ENCODE results near the gene RNF17. TPM values are rescaled to one million over a fixed set of nuclear protein-coding genes. Genes with fewer than 3 reads are reported as not detected.

The RNF17 gene
- total and polyA plus RNA-seq, 2 donors (not counting 3 experiments of a cell fraction or from before 2014, with no cell fraction given): 0.30 TPM; not detected in 1

DNA sequence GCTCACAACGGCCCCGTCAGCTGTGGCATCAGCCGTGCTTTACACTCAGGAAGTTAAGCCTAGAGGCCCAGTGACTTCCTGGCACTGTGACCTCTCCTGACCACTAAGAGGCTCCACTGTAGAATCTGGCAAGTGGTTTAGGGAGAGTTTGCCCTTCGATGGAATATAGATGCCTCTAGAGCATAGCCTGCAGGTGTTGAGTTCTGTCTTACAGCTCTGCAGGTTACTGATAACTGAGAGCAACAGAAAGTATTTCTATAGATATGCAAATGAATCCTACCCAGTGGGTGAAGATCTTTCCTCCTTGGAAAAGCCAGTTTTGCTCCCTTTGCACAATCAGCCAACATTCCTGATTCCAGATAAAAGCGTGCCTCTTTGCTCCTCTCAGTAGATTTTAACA is 48.0 kb upstream of the RNF17 start:
- Histone ChIP-seq H4K20me1 (replicated peaks; ENCODE audit: control insufficient read depth, extremely low read depth, insufficient read depth, low read length) (no peaks in the 10 kb centered on the region), H3K9me1 (replicated peaks; ENCODE audit: control insufficient read depth, extremely low read depth, insufficient read depth, low read length) (no peaks in the 10 kb centered on the region), H3K79me2 (ENCODE audit: control insufficient read depth, insufficient read depth, low read length) (no peaks in the 10 kb centered on the region), H3K27me3 (ENCODE audit: control insufficient read depth in 2 of 2, insufficient read depth in 2 of 2, low read length in 2 of 2) (no peaks in the 10 kb centered on the region), H3K4me3 (replicated peaks in 1 of 3; ENCODE audit: insufficient read depth in 1 of 3, low read depth in 1 of 3, low read length in 3 of 3) (no peak overlapping the region), H2AFZ (ENCODE audit: low read depth, low read length) (no peak overlapping the region), H3K4me1 (ENCODE audit: control insufficient read depth, extremely low read depth, insufficient read depth, low read length) (no peaks in the 10 kb centered on the region), H3K9me3 (replicated peaks; ENCODE audit: control insufficient read depth, insufficient read depth, low read length) (no peaks in the 10 kb centered on the region), H3K9ac (replicated peaks; ENCODE audit: extremely low read depth, insufficient read depth, low read length) (no peak overlapping the region), H3K27ac (ENCODE audit: insufficient read depth, low read depth, low read length) (no peak overlapping the region), H3K4me2 (ENCODE audit: insufficient read depth, low read length) (no peak overlapping the region), H3K36me3 (ENCODE audit: control insufficient read depth in 2 of 2, extremely low read depth in 1 of 2, insufficient read depth in 2 of 2, low read length in 2 of 2) (no peaks in the 10 kb centered on the region)
- no peak for TF ChIP-seq MYC (IDR thresholded peaks at IDR 0.05; ENCODE audit: low read depth, low read length)
- TF ChIP-seq GATA2 (IDR thresholded peaks at IDR 0.05; ENCODE audit: insufficient read depth, insufficient read length, low read depth, low read length): no peak
- TF ChIP-seq POLR2AphosphoS5 (IDR thresholded peaks at IDR 0.05; ENCODE audit: insufficient read depth, low read depth, low read length): no peak
- no peak for TF ChIP-seq JUN (IDR thresholded peaks at IDR 0.05; ENCODE audit: borderline replicate concordance, insufficient read depth, insufficient read length, low read depth)
- TF ChIP-seq, protein P1, sequence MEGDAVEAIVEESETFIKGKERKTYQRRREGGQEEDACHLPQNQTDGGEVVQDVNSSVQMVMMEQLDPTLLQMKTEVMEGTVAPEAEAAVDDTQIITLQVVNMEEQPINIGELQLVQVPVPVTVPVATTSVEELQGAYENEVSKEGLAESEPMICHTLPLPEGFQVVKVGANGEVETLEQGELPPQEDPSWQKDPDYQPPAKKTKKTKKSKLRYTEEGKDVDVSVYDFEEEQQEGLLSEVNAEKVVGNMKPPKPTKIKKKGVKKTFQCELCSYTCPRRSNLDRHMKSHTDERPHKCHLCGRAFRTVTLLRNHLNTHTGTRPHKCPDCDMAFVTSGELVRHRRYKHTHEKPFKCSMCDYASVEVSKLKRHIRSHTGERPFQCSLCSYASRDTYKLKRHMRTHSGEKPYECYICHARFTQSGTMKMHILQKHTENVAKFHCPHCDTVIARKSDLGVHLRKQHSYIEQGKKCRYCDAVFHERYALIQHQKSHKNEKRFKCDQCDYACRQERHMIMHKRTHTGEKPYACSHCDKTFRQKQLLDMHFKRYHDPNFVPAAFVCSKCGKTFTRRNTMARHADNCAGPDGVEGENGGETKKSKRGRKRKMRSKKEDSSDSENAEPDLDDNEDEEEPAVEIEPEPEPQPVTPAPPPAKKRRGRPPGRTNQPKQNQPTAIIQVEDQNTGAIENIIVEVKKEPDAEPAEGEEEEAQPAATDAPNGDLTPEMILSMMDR (IDR thresholded peaks at IDR 0.05; ENCODE audit: extremely low read depth in 1 of 2, insufficient read depth in 1 of 2, low read depth in 1 of 2, low read length in 2 of 2): no peak
- TF ChIP-seq EZH2 (IDR thresholded peaks at IDR 0.05; ENCODE audit: borderline replicate concordance, low read depth, low read length, severe bottlenecking): no peak
- TF ChIP-seq POLR2A (IDR thresholded peaks at IDR 0.05; ENCODE audit: low read depth, low read length): no peak
- TF ChIP-seq, protein P2, sequence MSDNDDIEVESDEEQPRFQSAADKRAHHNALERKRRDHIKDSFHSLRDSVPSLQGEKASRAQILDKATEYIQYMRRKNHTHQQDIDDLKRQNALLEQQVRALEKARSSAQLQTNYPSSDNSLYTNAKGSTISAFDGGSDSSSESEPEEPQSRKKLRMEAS (IDR thresholded peaks at IDR 0.05; ENCODE audit: insufficient read depth, insufficient read length): no peak
- no peak for TF ChIP-seq FOS (IDR thresholded peaks at IDR 0.05; ENCODE audit: borderline replicate concordance, insufficient read depth, low read length)
- dilution Hi-C loops (cut with MboI; ENCODE audit: extremely low pct_ligation_motif_present, low sequenced_read_pairs): no loop called here
- FAIRE-seq (no peak), DNase-seq (ENCODE audit: low read depth, low spot score) (no peak)
- ChIA-PET CTCF (interaction anchor here (1.2 kb wide), 1 partner anchor 44 kb away, joined by 3 read pairs; no protein-coding TSS in a partner anchor), POLR2A (no interaction called here)
- BruUV-seq (replicated peaks): no TSS peak
- intact Hi-C loops (cut with micrococcal nuclease): no loop called here

Measured in endothelial cell of umbilical vein (primary cell).